A549 (cell line): ENCODE measurements around the gene SLC15A2.

Experiments used
- CEBPB ChIP-seq, 2 experiments: fragments of >200 bp in 1 of 2; sonication (Bioruptor Twin) in 1 of 2; formaldehyde crosslinking in 1 of 2; IDR thresholded peaks; 2 replicates each; pipeline ENCODE4 v1.6.1; 2012 to 2016
- CTCF ChIP-seq: fragments of >200 bp; sonication (Bioruptor Twin); formaldehyde crosslinking; IDR thresholded peaks from 3 replicates; pipeline ENCODE4 v1.5.1; 2016
- MYC ChIP-seq: IDR thresholded peaks from 2 replicates; pipeline ENCODE4 v1.6.1; 2012; ENCODE audit warnings: mild to moderate bottlenecking, inconsistent platforms, low read length, improper control_type of control experiment, borderline replicate concordance
- RAD21 ChIP-seq, 2 experiments: fragments of >200 bp in 1 of 2; sonication (Bioruptor Twin) in 1 of 2; formaldehyde crosslinking in 1 of 2; IDR thresholded peaks in 1 of 2; conservative IDR thresholded peaks in 1 of 2; 2 replicates in 1 of 2; 3 replicates in 1 of 2; pipeline ENCODE4 v1.6.1; 2012 to 2018; ENCODE audit warnings: inconsistent platforms in 1 of 2
- RCOR1 ChIP-seq: fragments of 150-350 bp; IDR thresholded peaks from 2 replicates; pipeline ENCODE4 v1.6.1; 2014; ENCODE audit warnings: antibody characterized with exemption, low read length, low read depth
- TF ChIP-seq, protein P1 (sequence below): IDR thresholded peaks from 2 replicates; pipeline ENCODE4 v1.6.1; 2012

DNA sequence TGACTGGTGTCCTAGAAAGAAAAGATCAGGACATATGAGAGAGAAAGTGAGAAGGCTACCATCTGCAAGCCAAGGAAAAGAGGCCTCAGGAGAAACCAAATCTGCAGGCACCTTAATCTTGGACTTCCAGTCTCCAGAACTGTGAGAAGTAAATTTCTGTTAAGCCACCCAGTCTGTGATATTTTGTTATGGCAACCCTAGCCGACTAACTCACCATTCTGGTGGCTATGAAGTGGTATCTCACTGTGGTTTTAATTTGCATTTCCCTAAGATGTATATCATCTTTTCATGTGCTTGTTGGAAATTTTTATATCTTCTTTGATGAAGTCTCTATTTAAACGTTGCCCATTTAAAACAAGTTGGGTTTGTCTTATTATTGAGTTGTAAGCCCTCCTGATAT lies 87.3 kb downstream of the SLC15A2 start:
- TF ChIP-seq CTCF (no peak), CEBPB (IDR thresholded peaks at IDR 0.05) (no peak), RAD21 (conservative IDR thresholded peaks at IDR 0.05 in 1 of 2, IDR thresholded peaks at IDR 0.05 in 1 of 2) (no peak), RCOR1 (no peak), MYC (no peak)
- TF ChIP-seq, protein P1, sequence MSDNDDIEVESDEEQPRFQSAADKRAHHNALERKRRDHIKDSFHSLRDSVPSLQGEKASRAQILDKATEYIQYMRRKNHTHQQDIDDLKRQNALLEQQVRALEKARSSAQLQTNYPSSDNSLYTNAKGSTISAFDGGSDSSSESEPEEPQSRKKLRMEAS = no peak
